ENCODE measurements around the gene TMEM158.

TMEM158 gene

DNA sequence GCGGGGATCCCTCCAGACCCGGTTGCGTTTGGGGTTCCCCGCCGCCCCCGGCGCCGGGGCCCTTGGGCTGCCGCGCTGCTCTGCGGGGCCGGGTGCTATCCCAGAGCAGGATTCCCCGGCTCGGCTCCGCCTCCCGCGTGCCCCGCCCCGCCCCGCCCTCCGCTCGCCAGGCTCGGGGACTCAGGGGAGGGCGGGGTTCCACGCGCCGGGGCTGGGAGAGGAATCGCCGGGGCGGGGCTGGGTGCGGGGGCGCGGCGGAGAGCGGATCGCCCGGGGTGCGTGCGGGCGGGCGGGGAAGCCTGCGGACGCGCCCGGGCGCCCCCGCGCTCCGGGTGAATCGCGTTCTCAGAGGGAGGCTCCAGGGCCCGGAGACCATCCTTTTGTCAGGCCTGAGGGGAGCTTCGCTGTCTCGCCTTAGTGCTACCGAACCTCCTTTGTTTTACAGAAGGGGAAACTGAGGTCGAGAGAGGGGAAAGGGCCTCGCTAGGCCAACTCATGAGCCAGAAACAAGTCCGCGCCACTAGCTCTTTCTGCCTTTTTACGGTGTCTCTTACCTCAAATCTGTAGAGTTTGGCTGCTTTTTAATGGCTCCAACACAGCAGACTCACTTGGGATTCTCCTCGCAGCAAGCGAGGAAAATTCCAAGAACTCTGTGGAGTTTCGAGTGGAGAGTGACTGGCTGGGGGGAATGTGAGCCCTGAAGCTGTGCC, at the start of gene TMEM158:
Gene TMEM158 (minus strand): TSS at position 82 of the 710 bp plus-strand sequence. CDS start 260 bp downstream, outside the sequence.
- DNase-seq = peak; percentile 79

DNA sequence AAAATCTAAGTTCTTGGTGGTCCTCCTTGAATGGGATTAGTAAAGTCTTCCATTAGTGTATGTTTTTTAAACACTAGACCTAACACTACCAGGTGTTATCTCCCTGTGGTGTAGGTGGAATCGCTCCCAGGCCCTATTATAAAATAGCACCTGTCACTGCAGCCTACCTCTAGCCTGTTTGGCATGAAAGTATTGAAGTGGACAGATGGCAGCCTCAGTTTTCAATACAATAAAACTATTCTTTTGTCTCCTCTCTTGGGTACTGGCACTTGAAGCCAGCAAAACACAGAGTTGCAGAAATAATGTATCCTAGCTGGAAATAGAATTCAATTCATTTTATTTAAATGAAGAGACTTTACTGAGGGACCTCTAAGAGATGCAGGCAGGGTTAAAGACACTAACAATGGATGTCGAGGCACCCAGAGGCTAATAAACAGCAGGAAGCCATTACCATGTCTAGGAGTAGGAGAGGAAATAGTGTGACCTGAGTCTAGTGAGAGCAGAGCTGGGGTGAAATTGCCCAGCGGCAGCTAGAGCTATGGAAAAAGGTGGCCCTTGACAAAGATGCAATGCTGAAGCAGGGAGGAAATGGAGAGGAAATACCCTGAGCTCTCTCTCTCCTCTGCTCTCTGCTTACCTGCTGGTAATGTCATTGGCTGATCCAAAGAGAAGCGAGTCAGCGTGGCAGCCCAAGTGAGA, 49.1 kb upstream of the TMEM158 start:
- DNase-seq = no peak

DNA sequence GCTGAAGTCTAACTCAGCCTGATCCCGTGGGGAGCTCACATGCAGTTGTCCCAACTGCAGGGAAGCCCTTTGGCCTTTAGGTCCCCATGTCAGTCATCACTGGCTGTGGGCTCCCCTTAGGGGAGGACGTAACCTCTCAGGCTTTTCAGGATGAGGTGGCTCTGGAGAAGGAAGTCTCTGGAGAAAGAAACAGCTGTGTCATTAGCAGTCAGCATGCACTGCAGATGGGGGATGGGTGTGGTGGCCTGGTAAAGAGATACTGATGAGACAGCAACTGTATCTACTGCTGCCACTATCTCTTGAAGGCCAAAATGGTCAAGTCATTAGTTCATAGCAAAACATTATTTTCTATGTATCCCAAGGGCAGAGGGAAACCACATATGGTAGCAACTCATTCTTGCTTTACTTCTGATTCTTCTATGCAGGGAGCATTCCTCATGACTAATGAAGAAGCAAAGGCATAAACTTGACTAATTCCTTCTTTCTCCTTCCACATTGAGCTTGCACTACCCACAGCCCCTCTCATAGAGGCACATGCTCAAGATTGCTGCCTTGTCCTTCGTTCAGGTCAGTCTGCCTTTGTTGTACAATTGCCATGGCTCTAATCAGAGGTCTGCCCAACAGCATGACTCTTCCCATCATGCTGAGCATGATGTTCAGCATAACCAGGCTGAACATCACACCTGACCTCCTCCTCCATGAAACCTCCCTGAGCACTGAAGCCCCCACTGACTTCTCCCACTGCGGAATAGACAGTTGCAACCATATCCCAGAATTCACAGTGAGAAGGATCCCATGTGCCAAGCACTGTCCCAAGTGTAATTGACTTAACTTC, 47.8 kb upstream of the TMEM158 start:
- no peak for DNase-seq

DNA sequence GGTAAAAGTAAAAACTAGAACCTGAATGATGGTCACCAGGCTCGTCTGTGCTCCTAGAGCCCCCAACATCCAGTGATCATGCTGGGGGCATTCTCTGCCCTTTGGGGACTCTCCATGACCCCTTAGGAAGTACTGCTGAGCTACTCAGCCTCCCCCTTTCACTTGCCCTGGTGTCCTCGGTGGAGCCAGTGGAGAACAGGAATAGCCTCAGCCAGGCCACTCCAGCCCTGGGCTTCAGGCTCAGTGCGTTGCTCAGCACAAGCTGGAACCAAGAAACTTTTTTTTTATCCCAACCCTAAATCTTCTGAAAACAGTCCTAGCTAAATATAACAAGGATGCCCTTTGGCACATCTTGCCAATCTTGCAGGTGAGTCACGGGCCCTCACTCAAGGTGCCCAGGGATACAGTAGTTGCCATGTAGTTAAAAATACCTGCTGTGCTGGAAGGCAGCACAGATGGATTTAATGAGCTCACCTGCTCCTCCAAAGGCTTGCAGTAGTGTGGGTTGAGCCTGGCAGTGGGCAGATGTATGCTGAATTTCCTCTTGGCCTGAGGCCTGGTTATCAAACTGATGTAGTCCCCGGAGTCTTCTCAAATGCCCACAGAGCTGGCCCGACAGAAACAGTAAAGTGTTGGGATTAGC, 46.9 kb upstream of the TMEM158 start:
- DNase-seq = no peak

DNA sequence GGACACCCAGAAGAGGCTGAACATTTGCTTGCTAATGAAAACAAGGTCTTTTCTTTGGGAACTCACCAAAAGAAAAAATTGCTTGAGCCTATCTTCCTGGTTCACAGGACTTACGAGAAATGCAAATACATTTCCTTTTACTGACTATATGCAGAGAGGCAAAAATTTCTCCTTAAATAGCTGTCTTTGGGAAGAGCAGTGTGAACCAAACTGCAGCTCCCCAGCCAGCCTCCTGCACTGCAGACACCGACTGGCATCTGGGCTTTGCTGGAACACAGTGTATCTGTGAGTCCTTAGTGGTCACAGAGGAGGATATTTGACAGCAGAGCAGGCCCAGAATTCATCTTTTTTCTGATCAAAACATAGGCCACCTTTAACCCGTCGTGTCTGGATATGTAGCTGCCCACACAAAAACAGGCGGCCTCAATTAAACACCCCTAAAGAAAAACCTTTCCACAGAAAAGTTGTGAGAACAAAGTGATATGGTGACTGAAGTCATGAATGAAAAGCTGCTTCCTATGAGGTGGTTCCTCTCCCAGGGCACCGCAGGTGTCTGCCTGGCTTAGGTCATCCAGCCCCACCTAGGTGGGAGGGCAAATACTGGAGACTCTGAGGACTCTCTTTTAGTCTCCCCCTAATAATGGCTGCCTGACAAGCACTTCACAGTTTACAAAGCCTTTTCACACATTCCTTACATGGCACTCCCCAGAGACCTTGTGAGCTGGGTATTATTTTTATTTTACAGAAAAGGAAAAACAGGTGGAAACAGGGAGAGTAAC, 46.1 kb upstream of the TMEM158 start:
- no peak for DNase-seq

DNA sequence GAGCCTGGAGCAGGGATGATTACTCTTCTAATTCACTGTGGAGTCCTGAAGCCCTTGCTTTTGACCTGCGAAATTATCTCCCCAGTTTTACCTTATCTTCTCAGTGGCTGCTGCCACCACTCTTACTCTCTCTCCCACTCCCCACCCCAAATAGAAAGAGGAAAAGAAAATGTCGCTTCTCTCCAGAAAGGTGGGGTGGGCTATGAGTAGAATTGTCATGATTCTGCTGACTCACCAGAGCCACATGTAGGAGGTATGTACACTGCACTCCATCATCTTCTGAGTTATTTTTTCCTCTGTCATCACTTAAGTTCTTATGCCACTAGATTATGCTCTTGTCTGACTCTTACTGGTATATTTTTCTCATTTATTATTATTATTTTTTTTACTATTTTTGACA, 43.9 kb upstream of the TMEM158 start:
- DNase-seq = no peak

DNA sequence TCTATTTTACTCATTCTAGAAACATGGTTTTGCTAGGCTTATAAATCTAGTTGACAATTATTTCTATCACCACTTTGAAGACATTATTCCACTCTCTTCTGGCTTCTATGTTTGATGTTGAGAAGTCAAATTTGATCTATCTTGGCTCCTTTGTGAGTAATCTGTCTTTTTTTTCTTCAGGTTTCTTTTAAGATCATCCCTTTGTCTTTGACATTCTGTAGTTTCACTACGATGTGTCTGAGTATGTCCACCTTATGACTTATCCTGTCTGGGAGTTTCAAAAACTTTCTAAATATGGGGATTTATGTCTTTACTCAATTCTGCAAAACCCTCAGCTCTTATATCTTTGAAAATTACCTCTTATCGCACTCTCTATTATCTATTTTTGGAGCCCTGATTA, 41.0 kb upstream of the TMEM158 start:
- DNase-seq = no peak

DNA sequence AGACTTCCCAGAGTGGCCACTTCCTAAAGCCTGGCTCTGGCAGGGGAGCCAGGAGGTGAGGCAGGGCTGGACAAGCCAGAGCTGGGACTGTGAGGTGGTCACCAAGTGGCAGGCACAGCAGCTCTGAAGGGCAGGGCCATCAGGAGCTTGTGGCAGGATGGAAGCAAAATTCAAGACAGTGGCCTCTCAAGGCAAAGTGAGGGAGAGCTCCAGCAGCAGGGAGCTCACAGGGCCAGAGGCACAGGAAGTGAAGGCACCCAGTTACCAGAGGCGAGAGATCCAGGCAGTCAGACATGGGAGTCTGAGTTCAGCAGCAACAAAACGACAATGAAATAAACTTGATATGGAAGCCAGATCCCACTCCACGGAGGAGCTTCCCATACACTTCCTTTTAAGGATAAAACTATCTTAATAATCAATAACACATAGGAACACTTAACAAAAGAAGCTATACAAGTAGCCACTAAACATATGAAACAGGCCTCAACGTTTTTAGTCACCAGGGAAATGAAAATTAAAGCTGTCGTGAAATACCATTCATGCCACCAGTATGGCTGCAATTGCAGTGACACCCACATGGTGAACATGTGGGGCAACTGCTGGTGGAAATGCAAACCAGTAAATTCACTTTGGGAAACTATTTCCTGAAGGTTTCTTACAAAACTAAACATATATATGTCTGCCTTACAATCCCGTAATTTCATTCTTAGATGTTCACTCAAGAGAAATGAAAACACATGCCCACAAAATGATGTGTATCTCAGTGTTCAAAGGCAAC, 35.4 kb upstream of the TMEM158 start:
- DNase-seq = no peak

DNA sequence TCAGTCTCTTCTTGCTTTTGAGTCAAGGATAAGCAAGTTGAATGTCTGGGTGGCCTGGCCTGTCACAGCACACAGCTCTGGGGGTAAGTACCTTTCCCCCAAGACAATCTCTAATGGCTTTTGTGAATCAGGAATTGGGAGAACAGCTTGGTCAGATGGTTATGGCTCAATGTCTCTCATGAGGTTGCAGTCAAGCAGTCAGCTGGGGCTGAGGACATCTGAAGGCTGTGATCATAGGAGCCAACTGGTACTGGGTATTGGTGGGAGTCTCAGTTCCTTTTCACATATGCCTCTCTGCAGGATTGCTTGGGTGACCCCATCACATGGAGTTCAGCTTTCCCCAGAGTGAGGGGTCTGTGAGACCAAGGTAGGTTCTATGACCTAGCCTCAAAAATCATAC, 33.0 kb upstream of the TMEM158 start:
- DNase-seq = no peak

DNA sequence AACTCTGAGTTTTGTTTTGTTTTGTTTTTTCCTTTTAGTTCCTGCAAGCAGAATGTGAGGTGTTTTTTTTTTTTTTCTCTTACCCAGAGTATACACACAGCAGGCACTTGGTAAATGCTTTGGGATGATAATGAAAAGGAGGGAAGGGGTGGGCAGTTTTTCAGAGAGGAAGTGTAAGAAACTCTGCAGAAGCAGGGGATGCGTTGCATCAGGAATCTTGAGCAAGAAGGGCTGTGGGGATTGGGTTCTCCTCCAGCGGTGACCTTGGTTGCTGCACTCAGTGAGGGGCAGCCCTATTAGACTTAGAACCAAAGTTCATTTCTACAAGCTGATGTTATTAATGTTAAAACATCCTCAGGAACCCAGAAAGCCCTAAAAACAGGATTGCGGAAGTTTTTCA, 32.2 kb upstream of the TMEM158 start:
- DNase-seq = no peak

DNA sequence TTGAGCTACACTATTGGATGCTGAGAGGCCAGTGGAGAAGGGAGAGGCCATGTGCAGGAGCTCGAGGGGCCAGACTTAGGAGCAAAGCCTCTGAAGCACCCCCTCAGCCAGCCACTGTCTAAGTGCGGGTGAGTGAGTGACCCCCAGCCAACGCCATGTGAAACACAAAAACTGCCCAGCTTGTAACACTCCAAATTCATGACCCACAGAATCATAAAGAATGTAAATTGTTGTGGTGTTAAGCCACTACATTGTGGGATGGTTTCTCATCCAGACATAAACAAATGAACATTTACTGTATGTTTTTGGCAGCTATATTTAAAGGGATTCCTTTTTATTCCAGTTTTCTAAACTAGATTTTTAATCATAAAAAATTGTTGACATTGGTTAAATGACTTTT, 27.2 kb upstream of the TMEM158 start:
- no peak for DNase-seq

DNA sequence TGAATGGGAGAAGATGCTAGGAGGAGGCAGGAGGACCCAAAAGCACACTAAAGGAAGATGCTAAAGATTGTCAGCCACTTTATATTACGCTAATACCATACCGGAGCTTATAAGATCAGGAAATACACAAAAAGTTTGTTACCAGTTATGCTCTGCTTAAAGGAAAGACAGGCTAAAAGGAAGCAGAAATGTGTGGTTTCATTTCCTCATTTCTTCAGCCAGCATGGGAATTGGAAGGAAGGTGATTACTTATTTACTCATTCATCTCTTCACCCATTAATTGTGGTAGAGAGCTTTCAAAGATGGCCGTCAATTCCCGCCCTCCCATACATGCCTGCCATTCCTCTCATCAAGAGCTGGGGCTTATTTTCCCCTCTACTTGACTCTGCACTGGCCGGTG, 26.7 kb upstream of the TMEM158 start:
- DNase-seq = no peak

DNA sequence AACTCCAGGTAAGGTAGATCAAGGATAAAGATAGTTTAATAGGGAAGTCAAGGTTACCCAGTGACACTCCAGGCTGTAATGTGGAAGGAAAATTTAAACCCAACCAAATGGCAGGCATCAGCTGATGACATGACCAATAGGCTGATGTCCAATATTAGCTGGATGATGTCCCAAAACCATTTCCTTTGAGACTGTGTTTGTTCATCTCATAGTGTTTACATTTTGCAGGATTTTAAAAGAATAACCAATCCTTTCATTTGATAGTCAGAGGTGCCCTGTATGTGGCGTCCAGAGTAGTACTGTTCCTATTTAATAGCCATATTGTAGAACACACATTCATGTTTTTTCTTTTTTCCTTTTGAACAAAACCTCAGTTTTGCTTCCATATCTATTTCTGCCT, 23.3 kb upstream of the TMEM158 start:
- no peak for DNase-seq

DNA sequence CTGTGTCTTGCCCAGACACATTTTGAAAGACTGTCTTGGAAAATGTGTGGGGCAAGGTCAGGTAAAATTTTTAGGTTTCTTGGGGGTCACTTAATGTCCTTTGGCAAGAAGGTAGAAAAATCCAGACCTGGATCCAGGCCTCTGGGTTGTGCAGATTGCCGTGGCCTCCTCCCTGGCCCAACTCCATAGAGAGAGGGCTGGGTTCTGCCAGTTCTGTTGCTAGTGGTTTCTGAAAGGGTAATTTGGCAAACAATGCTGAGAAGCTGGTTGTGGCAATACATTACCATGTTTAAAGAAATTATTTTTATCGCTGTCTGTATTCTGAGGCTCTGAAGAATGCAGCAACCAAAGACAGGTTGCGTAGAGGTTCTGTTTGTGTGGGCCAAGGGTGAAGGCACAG, 20.2 kb upstream of the TMEM158 start:
- no peak for DNase-seq

DNA sequence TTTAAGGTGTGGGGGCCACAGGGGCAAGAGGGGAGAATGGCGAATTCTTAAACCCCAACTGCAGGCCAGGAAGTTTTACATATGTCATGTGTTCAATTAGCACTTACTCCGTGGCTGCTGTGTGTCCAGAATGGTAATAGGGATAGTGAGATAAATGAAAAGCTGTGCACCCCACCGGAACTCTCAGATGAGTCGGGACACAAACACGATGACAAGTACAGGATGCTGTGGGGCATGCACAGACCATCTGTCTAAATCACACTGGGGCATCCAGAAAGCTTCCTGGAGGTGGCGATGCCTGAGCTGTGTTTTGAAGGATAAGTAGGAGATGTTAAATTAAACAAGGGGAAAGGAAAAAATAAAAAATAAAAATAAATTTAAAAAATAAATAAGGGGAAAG, 18.3 kb upstream of the TMEM158 start:
- DNase-seq = no peak

DNA sequence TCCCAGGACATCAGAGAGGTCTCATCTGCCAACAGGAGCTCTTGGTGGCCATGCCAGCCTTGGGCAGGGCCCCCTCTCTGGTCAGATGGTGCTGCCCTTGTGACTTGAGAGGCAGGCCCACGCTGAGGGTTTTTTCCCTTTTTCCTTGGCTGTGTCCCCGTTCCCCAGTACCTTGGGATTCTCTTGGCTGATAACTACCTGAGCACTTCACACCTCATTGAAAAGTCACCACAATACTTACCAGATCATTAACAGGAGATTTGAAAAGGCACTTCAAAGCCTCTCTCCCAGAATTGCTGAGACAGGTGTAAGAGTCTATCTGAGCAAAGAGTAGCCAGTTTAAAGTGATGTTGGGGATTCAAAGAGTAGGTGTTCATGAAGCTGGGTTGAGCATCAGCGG, 15.1 kb upstream of the TMEM158 start:
- no peak for DNase-seq

DNA sequence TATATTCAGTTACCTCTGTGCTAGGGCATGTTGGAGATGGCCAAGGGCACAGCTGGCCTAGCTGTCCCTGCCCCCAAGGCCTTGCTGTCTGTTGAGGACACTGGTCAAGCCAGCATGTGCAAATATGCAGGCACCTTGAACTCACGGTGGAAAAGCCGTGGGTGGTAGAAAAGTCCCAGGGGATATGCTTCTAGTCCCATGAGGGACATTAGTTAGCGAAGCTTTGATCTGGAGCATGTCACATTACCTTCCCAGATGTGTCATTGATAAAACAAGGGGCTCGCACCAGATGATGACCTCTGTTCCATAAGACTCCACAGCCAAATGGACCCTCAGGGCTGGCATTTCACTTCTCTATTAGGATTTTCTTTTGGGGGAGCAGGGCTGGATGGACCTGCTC, 14.2 kb upstream of the TMEM158 start:
- no peak for DNase-seq

DNA sequence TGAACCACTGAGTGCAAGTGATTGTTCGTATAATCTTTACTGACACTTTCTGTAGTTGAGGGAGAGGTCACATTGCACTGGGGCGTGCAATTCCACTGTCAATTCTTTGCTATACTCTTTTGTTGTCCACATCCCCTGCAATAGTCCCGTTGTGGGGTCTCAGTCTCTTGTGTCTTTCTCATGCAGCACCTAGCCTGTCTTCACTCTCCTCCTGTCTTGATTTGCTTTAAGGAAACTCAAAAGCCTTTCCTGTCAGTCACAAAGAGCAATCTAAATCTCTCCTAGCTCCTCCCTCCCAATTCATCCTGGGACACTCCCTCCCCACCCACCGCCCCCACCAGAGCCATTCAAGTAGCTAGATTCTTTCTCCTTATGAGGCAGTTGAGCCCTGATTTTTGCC, 13.2 kb upstream of the TMEM158 start:
- DNase-seq = no peak

DNA sequence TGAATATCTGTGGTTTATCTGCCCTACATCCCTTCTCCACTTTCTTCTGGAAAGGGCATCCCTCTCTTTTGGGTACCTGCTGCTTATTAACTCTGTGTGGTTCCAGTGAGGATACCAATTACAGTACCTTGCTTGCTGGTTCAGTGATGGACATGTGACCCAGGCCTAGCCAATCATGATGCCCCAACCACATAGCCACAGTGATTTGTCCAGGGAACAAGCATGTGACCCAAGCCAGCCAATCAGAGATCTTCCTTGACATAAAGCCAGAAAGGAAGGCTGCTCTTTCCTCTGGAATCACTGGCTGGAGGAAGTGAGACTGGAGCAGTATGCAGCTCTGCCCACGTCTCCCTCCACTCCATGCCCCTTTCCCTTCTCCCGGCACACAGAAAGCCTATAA, 10.9 kb upstream of the TMEM158 start:
- no peak for DNase-seq

DNA sequence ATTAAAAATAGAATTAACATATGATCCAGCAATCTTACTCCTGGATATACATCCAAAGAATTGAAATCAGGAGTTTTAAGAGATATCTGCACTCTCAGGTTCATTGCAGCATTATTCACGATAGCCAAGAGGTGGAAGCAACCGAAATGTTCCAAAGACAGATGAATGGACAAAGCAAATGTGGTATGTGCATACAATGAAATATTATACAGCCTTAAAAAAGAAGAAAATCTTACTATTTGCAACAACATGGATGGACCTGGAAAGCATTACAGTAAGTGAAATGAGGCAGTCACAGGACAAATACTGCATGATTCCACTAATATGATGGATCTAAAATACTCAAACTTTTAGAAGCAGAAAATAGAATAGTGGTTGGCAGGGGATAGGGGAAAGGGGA, 9.3 kb upstream of the TMEM158 start:
- no peak for DNase-seq

DNA sequence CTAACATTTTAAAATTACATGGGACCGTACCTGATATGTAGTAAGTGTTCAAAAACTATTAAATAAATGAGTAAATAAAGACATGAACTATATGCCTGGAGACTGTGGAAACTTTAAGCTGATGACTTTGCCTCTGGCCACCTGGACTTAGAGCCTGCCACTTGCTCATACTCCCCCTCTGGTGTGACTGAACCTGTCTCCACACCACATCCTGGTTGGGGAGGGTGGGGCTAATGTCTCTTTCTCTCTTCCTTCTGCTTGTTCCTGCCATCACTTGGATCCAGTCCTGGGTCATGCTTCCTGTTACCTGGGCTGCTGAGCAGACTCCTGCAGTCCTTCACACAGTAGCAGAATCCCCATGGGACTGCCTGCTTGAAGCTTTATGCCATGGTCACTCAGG, 8.2 kb upstream of the TMEM158 start:
- no peak for DNase-seq

DNA sequence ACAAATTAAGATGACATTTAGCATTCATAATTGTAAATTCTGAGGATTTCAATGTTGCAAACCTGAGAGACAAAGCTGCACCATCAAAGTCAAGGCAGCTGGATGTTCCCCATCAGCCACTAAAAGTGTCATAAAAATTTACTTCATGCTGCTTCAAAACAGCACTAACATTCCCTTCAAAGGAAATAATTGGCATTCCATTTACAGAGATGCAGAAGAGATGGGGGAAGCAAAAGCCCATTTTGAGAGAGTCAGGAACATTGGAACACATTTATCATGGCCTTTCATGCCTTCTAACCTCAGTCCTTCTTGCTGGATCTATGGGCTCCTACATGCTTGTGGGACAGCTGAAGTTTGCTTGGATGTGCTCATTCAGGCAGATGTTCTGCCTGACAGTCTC, 6.4 kb upstream of the TMEM158 start:
- DNase-seq = no peak
